GM20431 (cell line): Measurements from ENCODE around the gene RAP1GAP.

Experiments used
- in situ Hi-C: fragments of 300-500 bp; cut with MseI, MboI; formaldehyde crosslinking; loops from one replicate; pipeline ENCODE4 v1.15.0; 2020; ENCODE audit warnings: low sequenced_read_pairs; ENCODE audit not compliant: unreplicated experiment

The RAP1GAP gene

GRCh38 chr1:21564521-21565095 lies 104.5 kb downstream of the RAP1GAP start:
- in situ Hi-C loops: no loop called here

DNA sequence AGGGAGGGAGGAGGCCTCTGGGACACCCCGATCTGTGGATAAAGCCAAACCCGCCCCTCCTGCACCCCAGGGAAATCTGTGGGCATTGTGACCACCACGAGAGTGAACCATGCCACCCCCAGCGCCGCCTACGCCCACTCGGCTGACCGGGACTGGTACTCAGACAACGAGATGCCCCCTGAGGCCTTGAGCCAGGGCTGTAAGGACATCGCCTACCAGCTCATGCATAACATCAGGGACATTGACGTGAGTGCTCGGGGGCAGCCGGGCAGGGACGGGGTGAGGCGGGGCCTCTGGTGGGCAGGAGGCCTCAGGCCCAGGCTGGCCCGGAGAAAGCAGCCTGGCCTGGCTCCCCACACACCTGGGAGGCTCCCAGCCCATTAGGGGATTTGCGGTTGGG lies 105.2 kb downstream of the RAP1GAP start:
- in situ Hi-C loops: no loop called here

- in situ Hi-C loops: no loop called here
These were observed 106.3 kb downstream of the RAP1GAP start for GRCh38 chr1:21562896-21563295.

GRCh38 chr1:21560916-21561638 lies 108.1 kb downstream of the RAP1GAP start:
- in situ Hi-C loops: no loop called here

DNA sequence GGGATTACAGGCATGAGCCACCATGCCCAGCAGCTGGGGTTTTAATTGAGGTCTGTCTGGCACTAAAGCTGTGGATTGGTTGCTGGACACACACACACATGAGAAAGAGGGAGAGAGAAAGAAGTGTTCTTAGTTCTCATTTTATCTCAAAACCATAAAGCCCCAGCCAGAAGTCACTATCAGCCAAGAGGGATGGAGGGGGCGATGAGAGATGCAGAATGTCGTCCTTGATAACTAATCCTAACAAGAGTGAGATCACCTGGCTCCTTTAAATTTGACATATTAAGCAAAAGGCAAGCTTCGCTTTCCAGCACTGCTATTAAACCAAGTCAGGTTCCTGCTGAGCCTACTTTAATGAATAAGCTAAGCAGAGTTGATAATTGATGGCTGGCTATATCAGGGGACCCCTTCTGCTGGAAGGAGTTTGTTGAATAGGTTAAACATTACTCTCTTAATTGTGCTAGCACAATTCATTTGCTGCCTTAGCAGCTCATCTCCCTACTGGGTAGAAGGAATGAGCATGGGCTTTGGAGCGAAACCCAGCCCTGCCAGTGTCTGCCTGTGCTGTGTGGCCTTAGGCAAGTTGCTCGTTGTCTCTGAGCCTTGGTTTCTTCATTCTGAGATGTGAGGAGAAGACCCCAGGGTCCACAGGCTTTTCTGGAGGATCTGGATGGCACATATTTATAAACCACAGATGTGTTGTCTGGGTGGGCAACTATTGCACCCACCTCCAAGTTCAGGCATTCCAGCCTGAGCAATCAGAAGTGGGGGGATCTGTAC lies 109.2 kb downstream of the RAP1GAP start:
- in situ Hi-C loops: no loop called here

DNA sequence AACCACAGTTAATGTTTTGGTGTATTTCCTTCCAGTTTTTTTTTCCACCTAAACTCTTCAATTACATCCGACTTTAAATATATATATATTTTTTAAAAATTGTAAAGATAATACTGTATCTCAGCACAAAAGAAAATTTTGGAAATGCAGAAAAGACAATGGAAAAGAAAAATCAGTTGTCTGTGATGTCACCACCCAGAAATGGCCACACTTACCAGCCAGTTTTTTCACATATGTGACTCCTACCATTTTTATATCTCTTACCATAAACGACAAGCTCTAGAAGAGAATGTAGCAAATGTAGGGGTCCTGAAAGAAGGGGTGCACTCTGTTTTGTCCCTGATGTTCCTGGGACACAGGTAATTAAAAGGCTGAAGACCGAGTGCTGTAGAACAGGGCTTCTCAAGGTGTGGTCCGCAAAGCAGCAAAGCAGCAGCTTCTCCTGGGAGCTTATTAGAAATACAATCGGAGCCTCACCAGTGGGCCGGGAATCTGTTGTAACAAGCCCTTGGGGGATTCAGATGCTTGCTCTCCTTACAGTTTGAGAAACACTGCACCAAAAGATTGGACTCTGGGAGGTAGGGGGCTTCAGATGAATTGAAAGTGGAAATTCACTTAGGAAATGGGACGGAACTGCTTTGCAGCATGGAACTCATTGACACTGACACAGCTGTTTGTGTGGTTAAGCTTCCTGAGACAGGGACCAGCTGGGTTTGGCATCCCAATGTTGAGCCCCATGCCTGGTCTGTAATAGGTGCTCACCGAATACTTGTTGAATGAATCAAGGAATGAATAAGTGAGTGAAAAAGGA lies 115.8 kb downstream of the RAP1GAP start:
- in situ Hi-C loops: no loop called here

GRCh38 chr1:21552715-21553114 lies 116.4 kb downstream of the RAP1GAP start:
- in situ Hi-C loops: no loop called here

GRCh38 chr1:21550866-21551475 lies 118.2 kb downstream of the RAP1GAP start:
- in situ Hi-C loops: no loop called here

DNA sequence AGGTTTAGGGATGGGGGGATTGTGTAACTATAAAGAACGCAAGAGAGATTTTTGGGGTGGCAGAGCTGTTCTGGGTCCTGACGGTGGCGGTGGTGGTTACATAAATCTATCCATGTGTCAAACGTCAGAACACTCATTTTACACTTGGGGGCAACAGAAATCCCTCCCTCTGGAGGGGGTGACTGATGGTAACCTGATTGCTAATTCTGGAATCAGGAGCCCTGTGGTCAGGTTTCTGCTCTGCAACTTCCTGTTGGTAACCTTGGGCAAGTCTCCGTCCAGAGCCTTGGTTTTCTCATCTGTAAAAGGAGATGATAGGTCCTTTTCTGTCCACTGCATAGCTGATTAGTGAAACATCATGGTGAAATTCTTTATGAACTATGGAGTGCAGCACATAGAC lies 119.1 kb downstream of the RAP1GAP start:
- in situ Hi-C loops: no loop called here

- in situ Hi-C loops: no loop called here
These were observed 121.3 kb downstream of the RAP1GAP start for GRCh38 chr1:21547876-21548275.
